H1 (cell line): ENCODE results near the gene PRRC2C. TPM values are rescaled to one million over a fixed set of nuclear protein-coding genes. Genes with fewer than 3 reads are reported as not detected.

Experiments used
- CEBPB ChIP-seq: IDR thresholded peaks from 2 replicates; pipeline ENCODE4 v1.6.1; 2012; ENCODE audit warnings: low read depth, low read length
- CHD2 ChIP-seq: IDR thresholded peaks from 2 replicates; pipeline ENCODE4 v1.6.1; 2012; ENCODE audit warnings: low read length, improper control_type of control experiment
- CREB1 ChIP-seq: IDR thresholded peaks from 2 replicates; pipeline ENCODE4 v1.6.1; 2012; ENCODE audit warnings: inconsistent platforms
- CTBP2 ChIP-seq: IDR thresholded peaks from 2 replicates; pipeline ENCODE4 v1.7.0; 2011; ENCODE audit warnings: borderline replicate concordance, mild to moderate bottlenecking, moderate library complexity, mixed read lengths, low read length; ENCODE audit not compliant: insufficient read depth, insufficient read length
- KDM5A ChIP-seq: fragments of 200-600 bp; IDR thresholded peaks from 2 replicates; pipeline ENCODE4 v1.7.1; 2012; ENCODE audit warnings: mild to moderate bottlenecking, low read length, inconsistent platforms, mixed read lengths
- POU5F1 ChIP-seq: IDR thresholded peaks from 2 replicates; pipeline ENCODE4 v1.6.1; 2011; ENCODE audit warnings: low read depth, mild to moderate bottlenecking, low read length, moderate library complexity
- RBBP5 ChIP-seq: IDR thresholded peaks from 2 replicates; pipeline ENCODE4 v1.7.1; 2012; ENCODE audit warnings: low read depth, mild to moderate bottlenecking, inconsistent platforms, low read length, moderate library complexity, borderline replicate concordance
- RNF2 ChIP-seq: fragments of 200-900, 300-1000 bp; sonication (generic); IDR thresholded peaks from 2 replicates; pipeline ENCODE4 v1.7.1; 2016; ENCODE audit warnings: borderline replicate concordance, low read depth, mild to moderate bottlenecking, antibody characterized with exemption, low read length; ENCODE audit not compliant: poor library complexity, severe bottlenecking; ENCODE audit errors: missing control alignments
- SRF ChIP-seq: IDR thresholded peaks from 2 replicates; pipeline ENCODE4 v1.6.1; 2011; ENCODE audit warnings: mild to moderate bottlenecking, low read depth, low read length, moderate library complexity
- SUZ12 ChIP-seq: fragments of 200-600 bp; sonication (generic); IDR thresholded peaks from 2 replicates; pipeline ENCODE4 v1.6.1; 2012; ENCODE audit warnings: mild to moderate bottlenecking, inconsistent platforms, low read length, moderate library complexity, mixed read lengths
- ZNF274 ChIP-seq: IDR thresholded peaks from 2 replicates; pipeline ENCODE4 v1.7.0; 2012; ENCODE audit warnings: low read length, borderline replicate concordance; ENCODE audit errors: extremely low read depth
- polyA plus RNA-seq, 7 experiments: library from polyadenylated mRNA; depleted of rRNA in 3 of 7; stranded (reverse) in 5 of 7; unstranded in 2 of 7; fragments of >200 nt in 5 of 7; fragments of 200-250 nt in 2 of 7; gene quantifications; 1 replicate in 5 of 7; 2 replicates in 1 of 7; 4 replicates in 1 of 7; pipeline versions ENCODE4 v1.2.1 to v1.2.3, GENCODE V29; 2011 to 2013; ENCODE audit warnings: missing spikeins in 2 of 7, mixed read lengths in 2 of 7
- total RNA-seq: library from RNA; stranded (reverse); fragmentation: NEBNext Ultra II Directional; extraction: Animal tissue kit (Norgen Biotek cat#: 25700); gene quantifications from 2 replicates; pipeline ENCODE4 v1.2.1, GENCODE V29; 2021

The PRRC2C gene
- total and polyA plus RNA-seq, 2 of the 8 experiments (the other 6 are each of a cell fraction or from before 2014, with no cell fraction given): 125 to 264 TPM

GRCh38 chr1:171581766-171582165, 96.4 kb downstream of the PRRC2C start (continued):
- TF ChIP-seq RBBP5 (no peak), CREB1 (no peak), RNF2 (no peak), CHD2 (no peak), CTBP2 (no peak), KDM5A (no peak), CEBPB (no peak), SRF (no peak), SUZ12 (no peak), ZNF274 (no peak), POU5F1 (no peak)
